Mammary epithelial cell (primary cell): Measurements from ENCODE around the gene SAMD4B.

Experiments
- EZH2 ChIP-seq: IDR thresholded peaks from 2 replicates; pipeline ENCODE4 v1.6.1; 2012; ENCODE audit warnings: low read length, inconsistent platforms, borderline replicate concordance
- TF ChIP-seq, protein P1 (sequence below), 2 donors: IDR thresholded peaks in 1 of 2; conservative IDR thresholded peaks in 1 of 2; 2 replicates each; pipeline ENCODE4 v1.5.1; 2011 to 2012; ENCODE audit warnings: inconsistent platforms in 2 of 2, low read length in 2 of 2, mild to moderate bottlenecking in 2 of 2, control low read depth in 1 of 2, low read depth in 1 of 2; ENCODE audit not compliant: insufficient read depth in 1 of 2; ENCODE audit errors: extremely low read depth in 1 of 2

GRCh38 chr19:39408392-39409207, 66.4 kb downstream of the SAMD4B start:
- TF ChIP-seq, protein P1, sequence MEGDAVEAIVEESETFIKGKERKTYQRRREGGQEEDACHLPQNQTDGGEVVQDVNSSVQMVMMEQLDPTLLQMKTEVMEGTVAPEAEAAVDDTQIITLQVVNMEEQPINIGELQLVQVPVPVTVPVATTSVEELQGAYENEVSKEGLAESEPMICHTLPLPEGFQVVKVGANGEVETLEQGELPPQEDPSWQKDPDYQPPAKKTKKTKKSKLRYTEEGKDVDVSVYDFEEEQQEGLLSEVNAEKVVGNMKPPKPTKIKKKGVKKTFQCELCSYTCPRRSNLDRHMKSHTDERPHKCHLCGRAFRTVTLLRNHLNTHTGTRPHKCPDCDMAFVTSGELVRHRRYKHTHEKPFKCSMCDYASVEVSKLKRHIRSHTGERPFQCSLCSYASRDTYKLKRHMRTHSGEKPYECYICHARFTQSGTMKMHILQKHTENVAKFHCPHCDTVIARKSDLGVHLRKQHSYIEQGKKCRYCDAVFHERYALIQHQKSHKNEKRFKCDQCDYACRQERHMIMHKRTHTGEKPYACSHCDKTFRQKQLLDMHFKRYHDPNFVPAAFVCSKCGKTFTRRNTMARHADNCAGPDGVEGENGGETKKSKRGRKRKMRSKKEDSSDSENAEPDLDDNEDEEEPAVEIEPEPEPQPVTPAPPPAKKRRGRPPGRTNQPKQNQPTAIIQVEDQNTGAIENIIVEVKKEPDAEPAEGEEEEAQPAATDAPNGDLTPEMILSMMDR (conservative IDR thresholded peaks at IDR 0.05 in 1 of 2, IDR thresholded peaks at IDR 0.05 in 1 of 2; ENCODE audit: extremely low read depth in 1 of 2, insufficient read depth in 1 of 2, low read depth in 1 of 2, low read length in 2 of 2): no peak
- TF ChIP-seq EZH2: no peak
